ENCODE results near the gene KRTDAP.

GRCh38 chr19:35442091-35442490 lies 48.2 kb downstream of the KRTDAP start:
- no peak for TF ChIP-seq POLR2A (IDR thresholded peaks at IDR 0.05; ENCODE audit: low read depth, low read length)
- TF ChIP-seq CTCF (IDR thresholded peaks at IDR 0.05; ENCODE audit: extremely low read depth in 1 of 2, insufficient read depth in 1 of 2, low read depth in 1 of 2, low read length in 2 of 2), result no peak
- TF ChIP-seq POLR2AphosphoS5 (IDR thresholded peaks at IDR 0.05; ENCODE audit: insufficient read depth, low read depth, low read length), result no peak
- TF ChIP-seq EZH2 (IDR thresholded peaks at IDR 0.05; ENCODE audit: borderline replicate concordance, low read depth, low read length, severe bottlenecking), result no peak
- no peak for TF ChIP-seq MYC (IDR thresholded peaks at IDR 0.05; ENCODE audit: low read depth, low read length)
- TF ChIP-seq MAX (IDR thresholded peaks at IDR 0.05; ENCODE audit: insufficient read depth, insufficient read length), result no peak
- no peak for TF ChIP-seq FOS (IDR thresholded peaks at IDR 0.05; ENCODE audit: borderline replicate concordance, insufficient read depth, low read length)
